Parathyroid adenoma (tissue), 2 donors: ENCODE data around the gene CMYA5.
"Not testable (repeated sequence)": the region's sequence is repeated elsewhere in the genome, so short reads cannot be mapped to it uniquely, and the experiment has no call there.

ENCODE experiments used
- H2AFZ ChIP-seq: fragments of 300-600 bp; sonication (generic); one replicate; pipeline ENCODE4 v1.7.0; 2017; ENCODE audit warnings: antibody characterized with exemption, mild to moderate bottlenecking
- H3K27ac ChIP-seq: fragments of 300-600 bp; sonication (generic); one replicate; pipeline ENCODE4 v1.7.0; 2017
- H3K27me3 ChIP-seq: fragments of 300-600 bp; sonication (generic); one replicate; pipeline ENCODE4 v1.7.0; 2017; ENCODE audit warnings: low read length; ENCODE audit not compliant: control insufficient read depth, insufficient read depth
- H3K36me3 ChIP-seq: fragments of 300-600 bp; sonication (generic); one replicate; pipeline ENCODE4 v1.7.0; 2017; ENCODE audit warnings: low read length; ENCODE audit not compliant: control insufficient read depth, insufficient read depth
- H3K4me1 ChIP-seq: fragments of 300-600 bp; sonication (generic); one replicate; pipeline ENCODE4 v1.7.0; 2017; ENCODE audit warnings: control low read depth
- H3K4me2 ChIP-seq: fragments of 300-600 bp; sonication (generic); one replicate; pipeline ENCODE4 v1.7.0; 2017; ENCODE audit warnings: low read length
- H3K4me3 ChIP-seq: fragments of 300-600 bp; sonication (generic); one replicate; pipeline ENCODE4 v1.7.0; 2017; ENCODE audit warnings: low read depth, low read length
- H3K79me2 ChIP-seq: fragments of 300-600 bp; sonication (generic); one replicate; pipeline ENCODE4 v1.7.0; 2017; ENCODE audit warnings: control low read depth
- H3K9ac ChIP-seq: fragments of 300-600 bp; sonication (generic); one replicate; pipeline ENCODE4 v1.7.0; 2017; ENCODE audit warnings: mild to moderate bottlenecking
- H3K9me3 ChIP-seq: fragments of 300-600 bp; sonication (generic); one replicate; pipeline ENCODE4 v1.7.0; 2017; ENCODE audit warnings: low read length; ENCODE audit not compliant: control insufficient read depth
- TF ChIP-seq, protein P1 (sequence below): fragments of 300-600 bp; sonication (generic); IDR thresholded peaks from one replicate; pipeline ENCODE4 v1.7.0; 2017; ENCODE audit warnings: antibody characterized with exemption, mild to moderate bottlenecking
- donor health status: primary hyperparathyroidism.

CMYA5 gene

DNA sequence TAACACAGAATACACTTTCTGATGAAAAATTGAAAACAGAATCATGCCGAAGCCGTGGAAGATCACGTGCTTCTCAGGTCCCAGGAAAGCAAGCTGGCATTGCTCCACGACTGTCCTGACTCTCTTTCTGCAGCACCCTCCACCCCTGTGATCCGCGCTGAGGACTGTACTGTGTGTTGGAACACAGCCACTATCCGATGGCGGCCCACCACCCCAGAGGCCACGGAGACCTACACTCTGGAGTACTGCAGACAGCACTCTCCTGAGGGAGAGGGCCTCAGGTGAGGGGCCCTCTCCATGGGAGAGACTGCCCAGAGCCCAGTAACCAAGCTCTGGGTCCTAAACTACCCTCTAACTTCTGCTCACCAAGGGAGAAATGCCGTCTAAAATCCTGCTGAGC is 73.3 kb downstream of the CMYA5 start:
- H3K79me2 ChIP-seq: no peaks in the 10 kb centered on the region
- no peaks in the 10 kb centered on the region for H3K27me3 ChIP-seq
- H3K27ac ChIP-seq: no peak overlapping the region
- TF ChIP-seq, protein P1, sequence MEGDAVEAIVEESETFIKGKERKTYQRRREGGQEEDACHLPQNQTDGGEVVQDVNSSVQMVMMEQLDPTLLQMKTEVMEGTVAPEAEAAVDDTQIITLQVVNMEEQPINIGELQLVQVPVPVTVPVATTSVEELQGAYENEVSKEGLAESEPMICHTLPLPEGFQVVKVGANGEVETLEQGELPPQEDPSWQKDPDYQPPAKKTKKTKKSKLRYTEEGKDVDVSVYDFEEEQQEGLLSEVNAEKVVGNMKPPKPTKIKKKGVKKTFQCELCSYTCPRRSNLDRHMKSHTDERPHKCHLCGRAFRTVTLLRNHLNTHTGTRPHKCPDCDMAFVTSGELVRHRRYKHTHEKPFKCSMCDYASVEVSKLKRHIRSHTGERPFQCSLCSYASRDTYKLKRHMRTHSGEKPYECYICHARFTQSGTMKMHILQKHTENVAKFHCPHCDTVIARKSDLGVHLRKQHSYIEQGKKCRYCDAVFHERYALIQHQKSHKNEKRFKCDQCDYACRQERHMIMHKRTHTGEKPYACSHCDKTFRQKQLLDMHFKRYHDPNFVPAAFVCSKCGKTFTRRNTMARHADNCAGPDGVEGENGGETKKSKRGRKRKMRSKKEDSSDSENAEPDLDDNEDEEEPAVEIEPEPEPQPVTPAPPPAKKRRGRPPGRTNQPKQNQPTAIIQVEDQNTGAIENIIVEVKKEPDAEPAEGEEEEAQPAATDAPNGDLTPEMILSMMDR: no peak
- no peak overlapping the region for H2AFZ ChIP-seq
- H3K36me3 ChIP-seq: no peaks in the 10 kb centered on the region
- H3K4me3 ChIP-seq: no peak overlapping the region
- H3K9ac ChIP-seq: no peak overlapping the region
- H3K4me2 ChIP-seq: no peak overlapping the region
- H3K9me3 ChIP-seq: no peaks in the 10 kb centered on the region
- no peaks in the 10 kb centered on the region for H3K4me1 ChIP-seq

DNA sequence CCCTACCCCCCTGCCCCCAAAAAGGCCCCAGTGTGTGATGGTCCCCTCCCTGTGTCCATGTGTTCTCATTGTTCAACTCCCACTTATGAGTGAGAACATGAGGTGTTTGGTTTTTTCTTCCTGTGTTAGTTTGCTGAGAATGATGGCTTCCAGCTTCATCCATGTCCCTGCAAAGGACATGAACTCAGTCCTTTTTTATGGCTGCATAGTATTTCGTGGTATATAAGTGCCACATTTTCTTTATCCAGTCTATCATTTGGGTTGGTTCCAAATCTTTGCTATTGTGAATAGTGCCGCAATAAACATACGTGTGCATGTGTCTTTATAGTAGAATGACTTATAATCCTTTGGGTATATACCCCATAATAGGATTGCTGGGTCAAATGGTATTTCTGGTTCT is 74.5 kb downstream of the CMYA5 start:
- not testable (repeated sequence) for H3K79me2 ChIP-seq, H3K27ac ChIP-seq, H3K9ac ChIP-seq, H3K4me2 ChIP-seq, H3K4me1 ChIP-seq, H3K9me3 ChIP-seq, H3K27me3 ChIP-seq, H3K4me3 ChIP-seq, H2AFZ ChIP-seq, H3K36me3 ChIP-seq

DNA sequence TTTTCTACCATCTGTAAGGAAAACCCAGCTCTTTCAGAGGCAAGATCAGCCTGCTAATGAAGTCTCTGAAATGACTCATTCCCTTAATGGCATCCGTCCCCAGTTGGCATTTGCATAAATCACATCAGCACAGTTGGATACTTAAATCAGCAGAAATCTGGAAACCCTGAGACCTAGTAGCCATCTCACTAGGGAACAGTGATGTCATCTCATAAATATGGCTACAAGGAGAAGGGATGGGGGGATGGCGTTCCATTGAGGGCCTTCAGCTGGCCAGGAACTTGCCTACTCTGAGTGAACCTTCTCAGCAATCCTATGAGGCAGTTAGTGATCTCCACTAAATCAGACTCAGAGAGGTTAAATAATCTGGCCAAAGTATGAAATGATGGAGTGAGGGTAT is 81.8 kb downstream of the CMYA5 start:
- Histone ChIP-seq H3K4me3 (no peak overlapping the region), H3K9ac (no peak overlapping the region), H3K4me1 (no peaks in the 10 kb centered on the region), H3K79me2 (no peaks in the 10 kb centered on the region), H2AFZ (no peak overlapping the region), H3K9me3 (no peaks in the 10 kb centered on the region), H3K36me3 (no peaks in the 10 kb centered on the region), H3K4me2 (no peak overlapping the region), H3K27me3 (no peaks in the 10 kb centered on the region), H3K27ac (no peak overlapping the region)
- TF ChIP-seq, protein P1: no peak

DNA sequence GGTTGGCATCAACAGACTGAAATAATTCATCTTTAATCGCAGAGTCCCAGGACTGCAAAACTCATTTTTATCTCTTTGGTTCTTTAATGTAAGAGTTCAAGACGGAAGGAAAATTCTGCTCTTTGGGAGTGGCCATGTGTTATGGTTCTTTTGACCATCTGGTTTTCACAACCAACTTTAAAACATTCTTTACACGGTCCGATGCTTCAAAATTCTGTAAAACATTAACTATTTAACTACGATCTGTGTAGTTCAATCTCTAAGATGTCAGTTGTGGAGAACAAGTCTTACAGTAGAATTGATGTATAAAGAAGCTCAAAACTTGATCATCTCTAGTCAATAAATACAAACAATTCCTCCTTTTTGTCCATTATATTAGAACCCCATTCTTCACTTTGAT is 83.0 kb downstream of the CMYA5 start:
- Histone ChIP-seq H3K9me3 (no peaks in the 10 kb centered on the region), H3K4me3 (no peak overlapping the region), H3K27ac (no peak overlapping the region), H3K4me1 (no peaks in the 10 kb centered on the region), H2AFZ (no peak overlapping the region), H3K79me2 (no peaks in the 10 kb centered on the region), H3K9ac (no peak overlapping the region), H3K36me3 (no peaks in the 10 kb centered on the region), H3K27me3 (no peaks in the 10 kb centered on the region), H3K4me2 (no peak overlapping the region)
- TF ChIP-seq, protein P1: no peak

DNA sequence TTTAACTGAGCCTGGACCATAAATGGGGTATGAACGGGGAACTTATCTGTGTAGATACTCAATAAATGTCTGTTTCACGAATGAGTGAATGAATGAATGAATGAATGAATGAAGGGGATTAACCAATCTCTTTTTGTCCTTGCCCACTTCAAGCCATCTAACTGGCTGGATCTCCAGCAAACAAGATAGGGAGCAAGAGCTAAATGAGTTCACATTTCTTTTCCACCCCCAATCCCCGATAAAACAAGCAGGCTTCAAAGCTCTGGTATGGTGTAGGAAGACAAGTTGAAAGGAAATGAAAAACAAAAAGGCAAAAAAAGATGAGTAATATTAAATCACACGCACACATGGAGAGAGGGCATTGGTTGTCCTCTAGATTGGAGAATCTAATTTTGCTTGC is 84.0 kb downstream of the CMYA5 start:
- no peaks in the 10 kb centered on the region for H3K27me3 ChIP-seq
- no peak overlapping the region for H3K4me2 ChIP-seq
- no peaks in the 10 kb centered on the region for H3K9me3 ChIP-seq
- no peaks in the 10 kb centered on the region for H3K79me2 ChIP-seq
- TF ChIP-seq, protein P1: no peak
- H2AFZ ChIP-seq: no peak overlapping the region
- H3K27ac ChIP-seq: no peak overlapping the region
- no peak overlapping the region for H3K4me3 ChIP-seq
- H3K9ac ChIP-seq: no peak overlapping the region
- no peaks in the 10 kb centered on the region for H3K36me3 ChIP-seq
- H3K4me1 ChIP-seq: no peaks in the 10 kb centered on the region
